Activated CD8-positive, alpha-beta T cell treated with anti-CD3 and anti-CD28 coated beads for 36 hours (primary cell): ENCODE results near the gene PHPT1. TPM values are rescaled to one million over a fixed set of nuclear protein-coding genes. Genes with fewer than 3 reads are reported as not detected.

Experiments
- ATAC-seq: fragments of 200-7000 bp; cut with Tn5 transposase; one replicate; pipeline ENCODE4 v1.10.0; 2021; ENCODE audit warnings: mild to moderate bottlenecking, moderate library complexity
- CTCF ChIA-PET: fragments of 350-600 bp; sonication (Branson Sonifier 250); formaldehyde crosslinking; loops from one replicate; lab custom pipeline; 2021; ENCODE audit warnings: antibody characterized with exemption; lab: Charles Lee
- POLR2A ChIA-PET: fragments of 350-600 bp; sonication (Branson Sonifier 250); formaldehyde crosslinking; loops from one replicate; lab custom pipeline; 2021; ENCODE audit warnings: antibody characterized with exemption; lab: Charles Lee
- DNase-seq: peaks from one replicate; pipeline ENCODE4 v3.0.0-alpha.2; 2020
- H3K27ac Mint-ChIP-seq: one replicate; pipeline ENCODE4 v1.8.0; 2021; ENCODE audit warnings: mild to moderate bottlenecking, mixed read lengths
- H3K27me3 Mint-ChIP-seq: one replicate; pipeline ENCODE4 v1.8.0; 2021; ENCODE audit warnings: mixed read lengths
- H3K36me3 Mint-ChIP-seq: one replicate; pipeline ENCODE4 v1.8.0; 2021; ENCODE audit warnings: low read depth, mixed read lengths
- H3K4me1 Mint-ChIP-seq: one replicate; pipeline ENCODE4 v1.8.0; 2021; ENCODE audit warnings: low read depth, mixed read lengths
- H3K4me3 Mint-ChIP-seq: one replicate; pipeline ENCODE4 v1.8.0; 2021; ENCODE audit warnings: mild to moderate bottlenecking, moderate library complexity, mixed read lengths
- H3K9me3 Mint-ChIP-seq: one replicate; pipeline ENCODE4 v1.8.0; 2021; ENCODE audit warnings: mixed read lengths
- intact Hi-C: fragments of 100-400 bp; cut with micrococcal nuclease; formaldehyde crosslinking; loops from one replicate; pipeline ENCODE4 v1.10.0; 2022
- total RNA-seq, 2 experiments: library from RNA; stranded (reverse); gene quantifications; one replicate each; pipeline ENCODE4 v1.2.3, GENCODE V29; 2021
- TF ChIP-seq, protein P1 (sequence below): fragments of 200-600 bp; IDR thresholded peaks from one replicate; pipeline ENCODE4 v1.8.0; 2022; ENCODE audit warnings: antibody characterized with exemption, mild to moderate bottlenecking

Gene PHPT1
- total RNA-seq, 2 experiments from 2014 or later: 123 to 124 TPM

DNA sequence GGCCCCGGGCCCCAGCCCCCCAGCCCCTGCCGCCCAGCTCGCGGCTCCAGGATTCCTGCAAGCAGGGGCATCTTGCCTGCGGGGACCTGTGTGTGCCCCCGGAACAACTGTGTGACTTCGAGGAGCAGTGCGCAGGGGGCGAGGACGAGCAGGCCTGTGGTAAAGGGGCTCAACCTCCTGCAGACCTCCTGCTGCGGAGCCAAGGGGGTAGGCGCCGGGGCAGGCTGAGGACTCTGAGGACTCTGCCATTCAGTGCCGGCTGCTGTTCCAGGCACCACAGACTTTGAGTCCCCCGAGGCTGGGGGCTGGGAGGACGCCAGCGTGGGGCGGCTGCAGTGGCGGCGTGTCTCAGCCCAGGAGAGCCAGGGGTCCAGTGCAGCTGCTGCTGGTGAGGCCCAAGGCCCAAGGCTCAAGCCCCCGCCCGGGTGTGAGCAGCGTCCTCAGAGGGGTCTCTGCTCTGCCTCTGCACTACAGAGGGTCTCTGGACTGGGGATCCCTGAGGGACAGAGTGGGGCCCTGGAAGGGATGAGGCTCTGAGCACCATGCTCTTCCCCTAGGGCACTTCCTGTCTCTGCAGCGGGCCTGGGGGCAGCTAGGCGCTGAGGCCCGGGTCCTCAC, 6.4 kb downstream of the PHPT1 start:
- H3K27me3 Mint-ChIP-seq: no peaks in the 10 kb centered on the region
- TF ChIP-seq, protein P1, sequence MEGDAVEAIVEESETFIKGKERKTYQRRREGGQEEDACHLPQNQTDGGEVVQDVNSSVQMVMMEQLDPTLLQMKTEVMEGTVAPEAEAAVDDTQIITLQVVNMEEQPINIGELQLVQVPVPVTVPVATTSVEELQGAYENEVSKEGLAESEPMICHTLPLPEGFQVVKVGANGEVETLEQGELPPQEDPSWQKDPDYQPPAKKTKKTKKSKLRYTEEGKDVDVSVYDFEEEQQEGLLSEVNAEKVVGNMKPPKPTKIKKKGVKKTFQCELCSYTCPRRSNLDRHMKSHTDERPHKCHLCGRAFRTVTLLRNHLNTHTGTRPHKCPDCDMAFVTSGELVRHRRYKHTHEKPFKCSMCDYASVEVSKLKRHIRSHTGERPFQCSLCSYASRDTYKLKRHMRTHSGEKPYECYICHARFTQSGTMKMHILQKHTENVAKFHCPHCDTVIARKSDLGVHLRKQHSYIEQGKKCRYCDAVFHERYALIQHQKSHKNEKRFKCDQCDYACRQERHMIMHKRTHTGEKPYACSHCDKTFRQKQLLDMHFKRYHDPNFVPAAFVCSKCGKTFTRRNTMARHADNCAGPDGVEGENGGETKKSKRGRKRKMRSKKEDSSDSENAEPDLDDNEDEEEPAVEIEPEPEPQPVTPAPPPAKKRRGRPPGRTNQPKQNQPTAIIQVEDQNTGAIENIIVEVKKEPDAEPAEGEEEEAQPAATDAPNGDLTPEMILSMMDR: no peak
- no peak overlapping the region for H3K4me3 Mint-ChIP-seq
- no peak overlapping the region for H3K27ac Mint-ChIP-seq
- ATAC-seq: no peak
- ChIA-PET CTCF (no interaction called here), POLR2A (interaction anchor here (0.9 to 1.3 kb wide), 3 partner anchors 9 to 57 kb away, joined by 3 read pairs; no protein-coding TSS in a partner anchor)
- H3K4me1 Mint-ChIP-seq: no peaks in the 10 kb centered on the region
- DNase-seq: no peak
- intact Hi-C loops: no loop called here
- H3K36me3 Mint-ChIP-seq: no peaks in the 10 kb centered on the region
- no peaks in the 10 kb centered on the region for H3K9me3 Mint-ChIP-seq

DNA sequence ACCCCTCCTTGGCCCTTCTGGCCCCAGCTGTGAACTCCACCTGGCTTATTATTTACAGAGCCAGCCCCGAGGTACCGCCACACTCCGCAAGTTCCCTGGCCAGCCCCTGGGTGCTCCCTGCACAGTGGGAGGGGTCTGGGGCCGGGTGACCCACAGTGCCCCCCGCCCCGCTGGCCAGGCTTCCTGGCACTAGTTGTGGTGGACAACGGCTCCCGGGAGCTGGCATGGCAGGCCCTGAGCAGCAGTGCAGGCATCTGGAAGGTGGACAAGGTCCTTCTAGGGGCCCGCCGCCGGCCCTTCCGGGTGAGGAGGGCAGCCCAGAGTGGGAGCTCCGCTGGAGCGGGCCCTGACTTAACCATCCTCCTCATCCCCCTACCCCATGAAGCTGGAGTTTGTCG, 6.9 kb downstream of the PHPT1 start:
- ChIA-PET POLR2A (interaction anchor here (0.6 to 1.3 kb wide), 5 partner anchors 9 to 58 kb away, joined by 3 read pairs; partner anchors contain the start of gene AJM1), CTCF (interaction anchor here (1.2 to 1.6 kb wide), 2 partner anchors 12 to 179 kb away, joined by 3 to 4 read pairs; no protein-coding TSS in a partner anchor)
- no peak overlapping the region for H3K27ac Mint-ChIP-seq
- H3K4me1 Mint-ChIP-seq: no peaks in the 10 kb centered on the region
- H3K4me3 Mint-ChIP-seq: no peak overlapping the region
- no peaks in the 10 kb centered on the region for H3K9me3 Mint-ChIP-seq
- DNase-seq (no peak), ATAC-seq (no peak)
- intact Hi-C loops: no loop called here
- H3K36me3 Mint-ChIP-seq: no peaks in the 10 kb centered on the region
- TF ChIP-seq, protein P1: no peak
- no peaks in the 10 kb centered on the region for H3K27me3 Mint-ChIP-seq

GRCh38 chr9:136856541-136857141, 7.4 kb downstream of the PHPT1 start:
- CTCF ChIA-PET: interaction anchor here (1.2 to 1.6 kb wide), 2 partner anchors 13 to 178 kb away, joined by 3 to 4 read pairs; no protein-coding TSS in a partner anchor
- TF ChIP-seq, protein P1: no peak
- Mint-ChIP-seq H3K36me3 (no peaks in the 10 kb centered on the region), H3K27ac (no peak overlapping the region), H3K27me3 (no peaks in the 10 kb centered on the region), H3K4me1 (no peaks in the 10 kb centered on the region), H3K9me3 (no peaks in the 10 kb centered on the region), H3K4me3 (no peak overlapping the region)
- ATAC-seq (no peak), DNase-seq (no peak)
- intact Hi-C loops: no loop called here
- POLR2A ChIA-PET: interaction anchor here (0.6 to 1.3 kb wide), 6 partner anchors 8 to 423 kb away, joined by 3 read pairs; partner anchors contain the start of gene AJM1

DNA sequence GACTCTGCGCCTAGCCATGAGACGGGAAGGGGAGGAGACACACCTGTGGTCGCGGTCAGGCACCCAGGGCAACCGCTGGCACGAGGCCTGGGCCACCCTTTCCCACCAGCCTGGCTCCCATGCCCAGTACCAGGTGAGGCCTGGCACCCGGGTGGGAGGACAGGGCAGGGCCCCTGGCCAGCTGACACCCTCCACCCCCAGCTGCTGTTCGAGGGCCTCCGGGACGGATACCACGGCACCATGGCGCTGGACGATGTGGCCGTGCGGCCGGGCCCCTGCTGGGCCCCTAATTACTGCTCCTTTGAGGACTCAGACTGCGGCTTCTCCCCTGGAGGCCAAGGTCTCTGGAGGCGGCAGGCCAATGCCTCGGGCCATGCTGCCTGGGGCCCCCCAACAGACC, 8.0 kb downstream of the PHPT1 start:
- ChIA-PET POLR2A (interaction anchor here (0.6 to 1.3 kb wide), 3 partner anchors 15 to 424 kb away, joined by 3 read pairs; partner anchors contain the start of gene AJM1), CTCF (interaction anchor here (1.2 to 1.6 kb wide), 2 partner anchors 13 to 178 kb away, joined by 3 to 4 read pairs; no protein-coding TSS in a partner anchor)
- no peak for DNase-seq
- H3K27me3 Mint-ChIP-seq: no peaks in the 10 kb centered on the region
- intact Hi-C loops: no loop called here
- ATAC-seq: no peak
- no peak overlapping the region for H3K4me3 Mint-ChIP-seq
- no peaks in the 10 kb centered on the region for H3K4me1 Mint-ChIP-seq
- no peaks in the 10 kb centered on the region for H3K36me3 Mint-ChIP-seq
- TF ChIP-seq, protein P1: no peak
- no peak overlapping the region for H3K27ac Mint-ChIP-seq
- H3K9me3 Mint-ChIP-seq: no peaks in the 10 kb centered on the region
